H9 (cell line): ENCODE results near the gene TNFAIP8L1. TPM values are rescaled to one million over a fixed set of nuclear protein-coding genes. Genes with fewer than 3 reads are reported as not detected.

Experiments used
- DNase-seq: peaks from one replicate; pipeline ENCODE4 v3.0.0-alpha.2; 2017
- H2AFZ ChIP-seq: one replicate; pipeline ENCODE4 v1.6.1; 2013; ENCODE audit warnings: mild to moderate bottlenecking, low read length, control low read depth, moderate library complexity
- H2AK5ac ChIP-seq: 2 replicates; pipeline ENCODE4 v1.6.1; 2013; ENCODE audit warnings: low read length, control low read depth, mixed read lengths; ENCODE audit not compliant: insufficient read length
- H2BK120ac ChIP-seq: one replicate; pipeline ENCODE4 v1.6.1; 2013; ENCODE audit warnings: low read depth, mild to moderate bottlenecking, low read length, control low read depth, inconsistent platforms; ENCODE audit not compliant: poor library complexity, severe bottlenecking
- H2BK12ac ChIP-seq: 2 replicates; pipeline ENCODE4 v1.6.1; 2013; ENCODE audit warnings: low read length, control low read depth, mixed read lengths, low read depth; ENCODE audit not compliant: insufficient read length
- H2BK15ac ChIP-seq: 2 replicates; pipeline ENCODE4 v1.6.1; 2013; ENCODE audit warnings: low read depth, low read length, control low read depth
- H2BK20ac ChIP-seq: one replicate; pipeline ENCODE4 v1.6.1; 2013; ENCODE audit warnings: low read depth, mild to moderate bottlenecking, low read length, control low read depth, inconsistent platforms; ENCODE audit not compliant: poor library complexity, severe bottlenecking
- H2BK5ac ChIP-seq: 2 replicates; pipeline ENCODE4 v1.6.1; 2013; ENCODE audit warnings: low read length, control low read depth, mixed read lengths; ENCODE audit not compliant: insufficient read length
- H3K14ac ChIP-seq: 2 replicates; pipeline ENCODE4 v1.6.1; 2013; ENCODE audit warnings: low read length, control low read depth; ENCODE audit not compliant: insufficient read depth
- H3K18ac ChIP-seq: 2 replicates; pipeline ENCODE4 v1.6.1; 2013; ENCODE audit warnings: low read depth, mild to moderate bottlenecking, mixed read lengths, low read length, control low read depth; ENCODE audit not compliant: insufficient read length
- H3K23ac ChIP-seq: 2 replicates; pipeline ENCODE4 v1.6.1; 2013; ENCODE audit warnings: low read length, control low read depth, mixed read lengths, low read depth; ENCODE audit not compliant: insufficient read length
- H3K23me2 ChIP-seq: 2 replicates; pipeline ENCODE4 v1.6.1; 2013; ENCODE audit warnings: low read depth, mild to moderate bottlenecking, mixed read lengths, low read length, control low read depth; ENCODE audit not compliant: insufficient read length, poor library complexity, severe bottlenecking
- H3K27ac ChIP-seq: 2 replicates; pipeline ENCODE4 v1.5.1; 2013; ENCODE audit warnings: low read length, control low read depth, mixed read lengths, low read depth; ENCODE audit not compliant: insufficient read length
- H3K27me3 ChIP-seq: 2 replicates; pipeline ENCODE4 v1.6.1; 2013; ENCODE audit warnings: low read length, control low read depth, inconsistent platforms; ENCODE audit not compliant: insufficient read depth
- H3K4ac ChIP-seq: 2 replicates; pipeline ENCODE4 v1.6.1; 2013; ENCODE audit warnings: low read depth, mild to moderate bottlenecking, control low read depth, inconsistent platforms, low read length, moderate library complexity
- H3K4me1 ChIP-seq: 2 replicates; pipeline ENCODE4 v1.6.1; 2013; ENCODE audit warnings: low read length, control low read depth, inconsistent platforms; ENCODE audit not compliant: insufficient read depth
- H3K4me2 ChIP-seq: 2 replicates; pipeline ENCODE4 v1.6.1; 2013; ENCODE audit warnings: low read length, control low read depth, mixed read lengths; ENCODE audit not compliant: insufficient read length, insufficient read depth
- H3K56ac ChIP-seq: 2 replicates; pipeline ENCODE4 v1.6.1; 2013; ENCODE audit warnings: low read depth, mild to moderate bottlenecking, mixed read lengths, low read length, control low read depth; ENCODE audit not compliant: insufficient read length
- H3K79me1 ChIP-seq: 2 replicates; pipeline ENCODE4 v1.6.1; 2013; ENCODE audit warnings: low read depth, mild to moderate bottlenecking, moderate library complexity, low read length, control low read depth, inconsistent platforms; ENCODE audit not compliant: insufficient read depth, poor library complexity, severe bottlenecking
- H3K79me2 ChIP-seq: 2 replicates; pipeline ENCODE4 v1.6.1; 2013; ENCODE audit warnings: low read length, control low read depth, inconsistent platforms; ENCODE audit not compliant: insufficient read depth
- H3K9ac ChIP-seq: 2 replicates; pipeline ENCODE4 v1.6.1; 2013; ENCODE audit warnings: low read length, control low read depth, mixed read lengths; ENCODE audit not compliant: insufficient read length; ENCODE audit errors: extremely low read depth
- H3K9me3 ChIP-seq: one replicate; pipeline ENCODE4 v1.6.1; 2013; ENCODE audit warnings: low read depth, low read length, inconsistent platforms; ENCODE audit not compliant: control insufficient read depth
- H3T11ph ChIP-seq: one replicate; pipeline ENCODE4 v1.6.1; 2013; ENCODE audit warnings: mild to moderate bottlenecking, low read length, control low read depth, inconsistent platforms
- H4K20me1 ChIP-seq: one replicate; pipeline ENCODE4 v1.6.1; 2013; ENCODE audit not compliant: control insufficient read depth, insufficient read length, insufficient read depth
- H4K5ac ChIP-seq: 2 replicates; pipeline ENCODE4 v1.6.1; 2013; ENCODE audit warnings: low read depth, mild to moderate bottlenecking, mixed read lengths, low read length, control low read depth; ENCODE audit not compliant: insufficient read length
- H4K8ac ChIP-seq: replicated peaks from 2 replicates; pipeline ENCODE4 v1.6.1; 2013; ENCODE audit warnings: low read length, control low read depth, mixed read lengths, low read depth; ENCODE audit not compliant: insufficient read length
- H4K91ac ChIP-seq: 2 replicates; pipeline ENCODE4 v1.6.1; 2013; ENCODE audit warnings: low read depth, mild to moderate bottlenecking, moderate library complexity, mixed read lengths, low read length, control low read depth; ENCODE audit not compliant: insufficient read length
- H3K27ac Mint-ChIP-seq, 3 experiments: 2 replicates in 2 of 3; 3 replicates in 1 of 3; pipeline ENCODE4 v1.8.0; 2020 to 2021; ENCODE audit warnings: mixed read lengths in 3 of 3, mild to moderate bottlenecking in 1 of 3, moderate library complexity in 1 of 3
- H3K27me3 Mint-ChIP-seq: 2 replicates; pipeline ENCODE4 v1.8.0; 2021; ENCODE audit warnings: low read depth, mild to moderate bottlenecking, moderate library complexity, mixed read lengths
- H3K36me3 Mint-ChIP-seq, 3 experiments: 2 replicates in 2 of 3; 3 replicates in 1 of 3; pipeline ENCODE4 v1.8.0; 2020 to 2021; ENCODE audit warnings: low read depth in 3 of 3, mixed read lengths in 3 of 3; ENCODE audit not compliant: insufficient read depth in 1 of 3
- H3K4me1 Mint-ChIP-seq, 2 experiments: 2 replicates each; pipeline ENCODE4 v1.8.0; 2020; ENCODE audit warnings: mixed read lengths in 2 of 2
- H3K4me3 Mint-ChIP-seq, 2 experiments: 2 replicates in 1 of 2; 3 replicates in 1 of 2; pipeline ENCODE4 v1.8.0; 2020 to 2021; ENCODE audit warnings: mild to moderate bottlenecking in 2 of 2, mixed read lengths in 2 of 2, moderate library complexity in 1 of 2
- H3K9me3 Mint-ChIP-seq, 2 experiments: 2 replicates in 1 of 2; 3 replicates in 1 of 2; pipeline ENCODE4 v1.8.0; 2020; ENCODE audit warnings: mild to moderate bottlenecking in 2 of 2, mixed read lengths in 2 of 2, moderate library complexity in 1 of 2
- WGBS: extraction: QIAGEN DNeasy Blood & Tissue Kit; methylation state at CpG from one replicate; pipeline ENCODE4 v1.1.7; 2013; ENCODE audit warnings: missing lambda C conversion rate, low lambda C conversion rate, mixed read lengths; ENCODE audit not compliant: insufficient read length; ENCODE audit errors: extremely low coverage; 5-methylcytosine and 5-hydroxymethylcytosine counted together
- total RNA-seq: library from RNA; stranded (reverse); gene quantifications from 2 replicates; pipeline ENCODE4 v1.2.1, GENCODE V29; 2021
- TF ChIP-seq, protein P1 (sequence below): fragments of 200-600 bp; sonication (generic); conservative IDR thresholded peaks from 3 replicates; pipeline ENCODE4 v1.8.0; 2021; ENCODE audit warnings: antibody characterized with exemption, mild to moderate bottlenecking

The TNFAIP8L1 gene
- total RNA-seq, 1 experiment from 2014 or later: 4.2 TPM

DNA sequence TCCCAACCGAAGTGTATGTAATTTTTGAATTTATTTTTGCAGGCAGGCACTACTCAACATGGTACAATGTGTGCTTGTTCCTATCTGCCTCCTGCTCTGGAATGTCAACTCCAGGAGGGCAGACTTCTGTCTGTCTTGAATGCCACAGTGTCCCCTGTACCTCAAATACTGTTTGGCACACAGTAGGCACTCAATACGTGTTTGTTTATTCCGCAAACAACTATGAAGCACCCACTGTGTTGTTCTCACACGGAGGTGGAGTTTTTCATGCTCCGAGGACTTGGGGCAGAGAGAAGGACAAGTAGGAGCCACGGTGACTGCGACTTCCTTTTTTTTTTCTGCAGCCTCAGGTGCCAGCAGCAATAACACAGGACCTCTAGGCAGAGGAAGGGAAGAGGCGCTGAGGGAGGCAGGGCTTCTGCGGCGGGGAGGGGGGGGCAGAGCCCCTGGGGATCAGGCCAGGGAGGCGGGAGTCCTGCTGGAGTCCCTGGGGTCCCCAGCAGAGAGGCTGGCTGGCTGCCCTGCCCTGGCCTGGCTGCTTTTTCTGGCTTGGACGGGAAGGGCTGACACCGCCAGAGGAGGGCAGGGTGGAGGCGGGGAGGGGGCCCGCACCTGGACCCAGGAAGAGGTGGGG lies 29.3 kb upstream of the TNFAIP8L1 start:
- no peak overlapping the region for H3K23ac ChIP-seq
- H3K56ac ChIP-seq: no peak overlapping the region
- WGBS: no CpG with 5 or more reads among the region's 15 CpGs
- no peak overlapping the region for H2AFZ ChIP-seq
- no peak overlapping the region for H3K4ac ChIP-seq
- no peak overlapping the region for H3K9ac ChIP-seq
- Mint-ChIP-seq H3K9me3 (no peaks in the 10 kb centered on the region; a peak in 1 of 5 replicates), H3K27me3 (peaks cover 24% of the 10 kb centered on the region), H3K4me3 (peak overlapping the region in 1 of 2 experiments; percentile 62; a peak in 2 of 5 replicates), H3K4me1 (peaks cover 12 to 20% of the 10 kb centered on the region in 2 experiments), H3K36me3 (no peaks in the 10 kb centered on the region), H3K27ac (no peak overlapping the region)
- H2BK5ac ChIP-seq: no peak overlapping the region
- H3K9me3 ChIP-seq: no peaks in the 10 kb centered on the region
- no peak overlapping the region for H3K27ac ChIP-seq
- H3K4me2 ChIP-seq: peak overlapping the region; percentile 10
- no peaks in the 10 kb centered on the region for H3K4me1 ChIP-seq
- no peak overlapping the region for H2BK120ac ChIP-seq
- DNase-seq: peak; percentile 61
- no peak overlapping the region for H3K18ac ChIP-seq
- no peaks in the 10 kb centered on the region for H4K20me1 ChIP-seq
- no peaks in the 10 kb centered on the region for H3K79me2 ChIP-seq
- H2BK15ac ChIP-seq: no peak overlapping the region
- peaks cover 6% of the 10 kb centered on the region for H3K23me2 ChIP-seq
- H3K79me1 ChIP-seq: no peaks in the 10 kb centered on the region
- H4K91ac ChIP-seq: no peak overlapping the region
- no peak overlapping the region for H4K5ac ChIP-seq
- H2BK20ac ChIP-seq: no peak overlapping the region
- TF ChIP-seq, protein P1, sequence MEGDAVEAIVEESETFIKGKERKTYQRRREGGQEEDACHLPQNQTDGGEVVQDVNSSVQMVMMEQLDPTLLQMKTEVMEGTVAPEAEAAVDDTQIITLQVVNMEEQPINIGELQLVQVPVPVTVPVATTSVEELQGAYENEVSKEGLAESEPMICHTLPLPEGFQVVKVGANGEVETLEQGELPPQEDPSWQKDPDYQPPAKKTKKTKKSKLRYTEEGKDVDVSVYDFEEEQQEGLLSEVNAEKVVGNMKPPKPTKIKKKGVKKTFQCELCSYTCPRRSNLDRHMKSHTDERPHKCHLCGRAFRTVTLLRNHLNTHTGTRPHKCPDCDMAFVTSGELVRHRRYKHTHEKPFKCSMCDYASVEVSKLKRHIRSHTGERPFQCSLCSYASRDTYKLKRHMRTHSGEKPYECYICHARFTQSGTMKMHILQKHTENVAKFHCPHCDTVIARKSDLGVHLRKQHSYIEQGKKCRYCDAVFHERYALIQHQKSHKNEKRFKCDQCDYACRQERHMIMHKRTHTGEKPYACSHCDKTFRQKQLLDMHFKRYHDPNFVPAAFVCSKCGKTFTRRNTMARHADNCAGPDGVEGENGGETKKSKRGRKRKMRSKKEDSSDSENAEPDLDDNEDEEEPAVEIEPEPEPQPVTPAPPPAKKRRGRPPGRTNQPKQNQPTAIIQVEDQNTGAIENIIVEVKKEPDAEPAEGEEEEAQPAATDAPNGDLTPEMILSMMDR: no peak; the same call in 2 of the 3 replicates
- H4K8ac ChIP-seq: no peak overlapping the region
- H2BK12ac ChIP-seq: no peak overlapping the region
- H3K14ac ChIP-seq: no peak overlapping the region; the same call in 1 of the 2 replicates
- H3T11ph ChIP-seq: no peak overlapping the region
- H3K27me3 ChIP-seq: no peaks in the 10 kb centered on the region
- no peak overlapping the region for H2AK5ac ChIP-seq
